Measurements from ENCODE around the gene PARD6G.

DNA sequence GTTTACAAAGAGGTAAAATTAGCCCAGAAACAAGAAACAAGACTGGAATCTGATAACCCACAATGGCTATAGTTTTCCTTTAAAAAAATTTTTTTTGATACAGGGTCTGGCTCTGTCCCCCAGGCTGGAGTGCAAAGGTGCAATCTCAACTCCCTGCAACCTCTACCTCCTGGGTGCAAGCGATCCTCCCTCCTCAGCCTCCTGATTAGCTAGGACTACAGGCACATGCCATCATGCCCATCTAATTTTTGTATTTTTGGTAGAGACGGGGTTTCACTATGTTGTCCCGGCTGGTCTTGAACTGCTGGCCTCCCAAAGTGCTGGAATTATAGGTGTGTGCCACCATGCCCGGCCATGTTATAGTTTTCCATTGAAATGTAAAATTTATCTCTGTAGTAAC lies 12.3 kb upstream of the PARD6G start:
- no peak for TF ChIP-seq EZH2 (IDR thresholded peaks at IDR 0.05)
- no peak for TF ChIP-seq POLR2AphosphoS5 (IDR thresholded peaks at IDR 0.05; ENCODE audit: borderline replicate concordance, low read depth, low read length)
